Measurements from ENCODE around the gene TBC1D2. TPM values are rescaled to one million over a fixed set of nuclear protein-coding genes. Genes with fewer than 3 reads are reported as not detected.

The TBC1D2 gene
- total and polyA plus RNA-seq, 2 of the 4 experiments (the other 2 are of a cell fraction): 36.9 to 62.7 TPM

DNA sequence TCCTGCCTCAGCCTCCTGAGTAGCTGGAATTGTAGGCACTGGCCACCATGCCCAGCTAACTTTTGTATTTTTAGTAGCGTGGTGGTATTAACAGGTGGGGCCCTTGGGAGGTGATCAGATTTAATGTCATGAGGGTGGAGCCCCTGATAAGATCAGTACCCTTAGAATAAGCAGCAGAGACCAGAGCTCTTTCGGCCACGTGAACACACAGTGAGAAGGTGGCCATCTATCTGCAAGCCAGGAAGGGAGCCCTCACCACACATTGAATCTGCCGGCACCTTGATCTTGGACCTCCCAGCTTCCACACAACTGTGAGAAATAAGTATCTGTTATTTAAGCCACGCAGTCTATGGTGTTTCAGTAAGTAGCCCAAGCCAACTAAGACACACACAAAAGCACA is 22.5 kb downstream of the TBC1D2 start:
- Histone ChIP-seq H2AK9ac (replicated peaks; ENCODE audit: low read depth, low read length, poor library complexity) (no peak overlapping the region), H3K27me3 (ENCODE audit: control insufficient read depth, insufficient read depth, low read length) (no peaks in the 10 kb centered on the region), H4K20me1 (ENCODE audit: insufficient read depth, low read length) (no peaks in the 10 kb centered on the region), H3K14ac (replicated peaks; ENCODE audit: low read depth, low read length) (peak overlapping the region; percentile 31; the same call in 1 of the 2 replicates), H2AFZ (replicated peaks; ENCODE audit: low read length, poor library complexity) (no peak overlapping the region), H3K27ac (ENCODE audit: insufficient read depth, low read length) (peak overlapping the region; percentile 55), H2AK5ac (ENCODE audit: low read depth, low read length) (peak overlapping the region; percentile 86; the same call in 1 of the 2 replicates), H3K18ac (ENCODE audit: low read depth, low read length) (no peak overlapping the region), H3K36me3 (ENCODE audit: control insufficient read depth, insufficient read depth, low read length) (peaks cover 18% of the 10 kb centered on the region), H3K9me3 (ENCODE audit: control insufficient read depth, insufficient read depth, low read length) (no peaks in the 10 kb centered on the region), H3K4ac (ENCODE audit: low read depth, low read length) (peak overlapping the region; percentile 50), H3K79me1 (ENCODE audit: low read depth in 1 of 2, low read length in 2 of 2) (peaks cover 9 to 57% of the 10 kb centered on the region in 2 experiments), H3K4me1 (ENCODE audit: control insufficient read depth, insufficient read depth, low read length) (peaks cover 20% of the 10 kb centered on the region), H4K5ac (ENCODE audit: low read depth, low read length) (peak overlapping the region; percentile 51), H3K23ac (ENCODE audit: low read depth, low read length) (no peak overlapping the region), H3K4me2 (ENCODE audit: low read depth, low read length) (no peak overlapping the region), H2BK20ac (ENCODE audit: low read depth, low read length) (peak overlapping the region; percentile 75; the same call in 1 of the 2 replicates), H2BK120ac (ENCODE audit: low read depth, low read length) (peak overlapping the region; percentile 65), H4K91ac (ENCODE audit: insufficient read depth, low read depth, low read length) (peak overlapping the region; percentile 46), H3K9ac (ENCODE audit: low read depth, low read length) (no peak overlapping the region), H4K8ac (ENCODE audit: low read depth in 2 of 2, low read length in 2 of 2) (peak overlapping the region in 1 of 2 experiments; percentile 19; a peak in 2 of 4 replicates), H3K4me3 (ENCODE audit: insufficient read depth, low read depth, low read length) (no peak overlapping the region), H2BK5ac (ENCODE audit: low read depth, low read length, poor library complexity, severe bottlenecking) (peak overlapping the region; percentile 73), H3K9me1 (ENCODE audit: insufficient read depth, low read length) (peaks cover 19% of the 10 kb centered on the region), H3K56ac (ENCODE audit: extremely low read depth, insufficient read depth, low read length) (no peak overlapping the region), H2BK15ac (ENCODE audit: low read depth, low read length) (peak overlapping the region; percentile 11; the same call in 1 of the 3 replicates)
- no CpG with 5 or more reads among the region's 5 CpGs for whole genome bisulfite sequencing, 2 experiments (ENCODE audit: extremely low coverage in 2 of 2, insufficient read length in 1 of 2)
- no peak for DNase-seq
- BruUV-seq (replicated peaks): no TSS peak
- intact Hi-C loops (cut with micrococcal nuclease): no loop called here
- ATAC-seq (ENCODE audit: low read depth): no peak
- POLR2A ChIA-PET (ENCODE audit: unreplicated experiment): no interaction called here
- in situ Hi-C loops (cut with MboI; ENCODE audit: low sequenced_read_pairs): no loop called here
- TF ChIP-seq BHLHE40 (IDR thresholded peaks at IDR 0.05; ENCODE audit: low read depth, low read length) (no peak), NFE2L2 (IDR thresholded peaks at IDR 0.05; ENCODE audit: low read depth, low read length) (no peak), SMC3 (IDR thresholded peaks at IDR 0.05; ENCODE audit: low read depth, low read length) (no peak), RAD21 (IDR thresholded peaks at IDR 0.05; ENCODE audit: low read length) (no peak), RCOR1 (IDR thresholded peaks at IDR 0.05; ENCODE audit: insufficient replicate concordance, low read length) (no peak), MAZ (IDR thresholded peaks at IDR 0.05; ENCODE audit: borderline replicate concordance, low read depth, low read length) (no peak), RFX5 (IDR thresholded peaks at IDR 0.05; ENCODE audit: low read depth, low read length) (no peak), MXI1 (IDR thresholded peaks at IDR 0.05; ENCODE audit: borderline replicate concordance, low read depth, low read length) (no peak), CHD1 (IDR thresholded peaks at IDR 0.05; ENCODE audit: low read depth, low read length) (no peak), CTCF (conservative IDR thresholded peaks at IDR 0.05; ENCODE audit: low read depth, low read length) (no peak), ELK1 (IDR thresholded peaks at IDR 0.05; ENCODE audit: borderline replicate concordance, low read depth, low read length) (no peak), MAFK (IDR thresholded peaks at IDR 0.05; ENCODE audit: low read depth, low read length) (no peak), POLR2A (IDR thresholded peaks at IDR 0.05; ENCODE audit: low read depth, low read length) (no peak), CEBPB (IDR thresholded peaks at IDR 0.05; ENCODE audit: low read depth, low read length) (no peak), FOS (IDR thresholded peaks at IDR 0.05; ENCODE audit: low read depth, low read length) (no peak)
- dilution Hi-C loops (cut with HindIII; ENCODE audit: low sequenced_read_pairs, unreplicated experiment): no loop called here
- CTCF ChIA-PET: no interaction called here

All from IMR-90 (cell line).